Spleen (tissue), 7 donors: ENCODE measurements around the gene NUCB2.

Experiments used
- POLR2A ChIP-seq, 3 donors: fragments of 450-650 bp; IDR thresholded peaks; one replicate each; pipeline ENCODE4 v1.5.1; 2017; ENCODE audit warnings: antibody characterized with exemption in 3 of 3, mild to moderate bottlenecking in 1 of 3
- TF ChIP-seq, protein P1 (sequence below), 11 experiments: fragments of 200-600 bp in 7 of 11; fragments of 450-650 bp in 4 of 11; sonication (generic) in 4 of 11; IDR thresholded peaks in 8 of 11; conservative IDR thresholded peaks in 3 of 11; 1 replicate in 7 of 11; 2 replicates in 4 of 11; pipeline versions ENCODE4 v1.4.0 to v1.8.0; 2016 to 2021; ENCODE audit warnings: antibody characterized with exemption in 11 of 11, inconsistent platforms in 4 of 11, mild to moderate bottlenecking in 1 of 11
- donor health status: DM: no; HTN: no; CAD: no; lungs with moderate emphysema.
- donor health status: DM: no; HTN: no; CAD: no.
- donor health status: DM: no; HTN: no; CAD: no.

DNA sequence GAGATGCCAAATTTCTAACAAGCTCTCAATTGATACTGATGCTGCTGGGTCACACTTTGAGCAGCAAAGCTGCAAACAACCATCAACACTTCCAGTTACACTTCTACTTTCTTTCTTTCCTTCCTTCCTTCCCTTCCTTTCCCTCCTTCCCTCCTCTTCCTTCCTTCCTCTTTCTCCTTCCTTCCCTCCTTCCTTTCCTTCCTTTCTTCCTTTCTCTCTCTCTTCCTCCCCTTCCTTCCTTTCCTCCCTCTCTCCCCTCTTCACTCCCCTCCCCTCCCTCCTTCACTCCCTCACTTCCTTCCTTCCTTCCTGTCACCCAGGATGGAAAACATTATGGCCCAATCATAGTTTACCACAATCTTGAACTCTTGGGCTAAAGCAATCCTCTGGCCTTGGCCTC lies 35.8 kb upstream of the NUCB2 start:
- TF ChIP-seq, protein P1, sequence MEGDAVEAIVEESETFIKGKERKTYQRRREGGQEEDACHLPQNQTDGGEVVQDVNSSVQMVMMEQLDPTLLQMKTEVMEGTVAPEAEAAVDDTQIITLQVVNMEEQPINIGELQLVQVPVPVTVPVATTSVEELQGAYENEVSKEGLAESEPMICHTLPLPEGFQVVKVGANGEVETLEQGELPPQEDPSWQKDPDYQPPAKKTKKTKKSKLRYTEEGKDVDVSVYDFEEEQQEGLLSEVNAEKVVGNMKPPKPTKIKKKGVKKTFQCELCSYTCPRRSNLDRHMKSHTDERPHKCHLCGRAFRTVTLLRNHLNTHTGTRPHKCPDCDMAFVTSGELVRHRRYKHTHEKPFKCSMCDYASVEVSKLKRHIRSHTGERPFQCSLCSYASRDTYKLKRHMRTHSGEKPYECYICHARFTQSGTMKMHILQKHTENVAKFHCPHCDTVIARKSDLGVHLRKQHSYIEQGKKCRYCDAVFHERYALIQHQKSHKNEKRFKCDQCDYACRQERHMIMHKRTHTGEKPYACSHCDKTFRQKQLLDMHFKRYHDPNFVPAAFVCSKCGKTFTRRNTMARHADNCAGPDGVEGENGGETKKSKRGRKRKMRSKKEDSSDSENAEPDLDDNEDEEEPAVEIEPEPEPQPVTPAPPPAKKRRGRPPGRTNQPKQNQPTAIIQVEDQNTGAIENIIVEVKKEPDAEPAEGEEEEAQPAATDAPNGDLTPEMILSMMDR (IDR thresholded peaks at IDR 0.05 in 8 of 11, conservative IDR thresholded peaks at IDR 0.05 in 3 of 11) = no peak
- TF ChIP-seq POLR2A (IDR thresholded peaks at IDR 0.05) = no peak
